Chondrocyte (in vitro differentiated cells): ENCODE data around the gene LGMN. TPM values are rescaled to one million over a fixed set of nuclear protein-coding genes. Genes with fewer than 3 reads are reported as not detected.

Source experiments
- DNase-seq: peaks from one replicate; pipeline ENCODE4 v3.0.0; 2021; ENCODE audit warnings: mixed read lengths, low spot score
- H3K27ac Mint-ChIP-seq: one replicate; pipeline ENCODE4 v1.8.0; 2021; ENCODE audit warnings: mild to moderate bottlenecking, moderate library complexity, mixed read lengths; ENCODE audit not compliant: unreplicated experiment
- H3K27me3 Mint-ChIP-seq: 2 replicates; pipeline ENCODE4 v1.8.0; 2021; ENCODE audit warnings: low read depth, mixed read lengths
- H3K36me3 Mint-ChIP-seq: 2 replicates; pipeline ENCODE4 v1.8.0; 2021; ENCODE audit warnings: low read depth, mixed read lengths
- H3K4me1 Mint-ChIP-seq: 2 replicates; pipeline ENCODE4 v1.8.0; 2021; ENCODE audit warnings: low read depth, mild to moderate bottlenecking, mixed read lengths
- H3K4me3 Mint-ChIP-seq: one replicate; pipeline ENCODE4 v1.8.0; 2021; ENCODE audit warnings: mild to moderate bottlenecking, moderate library complexity, mixed read lengths; ENCODE audit not compliant: unreplicated experiment
- H3K9me3 Mint-ChIP-seq: 2 replicates; pipeline ENCODE4 v1.8.0; 2021; ENCODE audit warnings: low read depth, mixed read lengths
- total RNA-seq: library from RNA; stranded (reverse); gene quantifications from 3 replicates; pipeline ENCODE4 v1.2.1, GENCODE V29; 2021
- TF ChIP-seq, protein P1 (sequence below): fragments of 200-600 bp; sonication (generic); IDR thresholded peaks from 2 replicates; pipeline ENCODE4 v1.5.0; 2021; ENCODE audit warnings: antibody characterized with exemption, mild to moderate bottlenecking, moderate library complexity

Gene LGMN
- total RNA-seq, 1 donor from 2014 or later = 134 TPM

DNA sequence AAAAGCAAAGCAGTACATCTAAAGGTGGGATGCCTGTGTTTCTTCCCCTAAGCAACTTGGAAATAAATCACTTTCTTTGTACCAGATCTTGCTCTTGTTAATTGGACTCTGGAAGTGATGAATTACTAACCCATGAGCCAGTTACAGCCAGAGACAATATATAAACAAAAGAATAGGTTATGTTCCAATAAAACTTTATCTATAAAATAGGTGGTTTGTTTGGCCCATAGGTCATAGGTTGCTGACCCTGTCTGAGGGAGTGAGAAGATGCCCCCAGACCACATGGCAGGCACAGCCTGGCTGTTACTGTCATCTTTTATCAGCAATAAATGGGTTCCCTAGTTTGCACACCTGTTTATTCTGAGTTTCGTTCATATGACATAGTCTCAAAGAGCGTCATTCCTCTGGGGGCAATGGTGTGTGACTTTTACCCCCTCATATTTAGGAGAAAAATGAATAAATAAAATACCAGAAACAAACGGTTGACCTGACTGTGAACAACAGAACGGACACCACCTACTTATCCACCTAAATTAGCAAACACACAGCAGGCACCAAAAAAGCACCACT is 10.7 kb downstream of the LGMN start:
- H3K27ac Mint-ChIP-seq = no peak overlapping the region
- peaks cover 17% of the 10 kb centered on the region for H3K4me1 Mint-ChIP-seq
- H3K9me3 Mint-ChIP-seq = peaks cover 3% of the 10 kb centered on the region
- H3K36me3 Mint-ChIP-seq = peaks cover 8% of the 10 kb centered on the region
- no peaks in the 10 kb centered on the region for H3K27me3 Mint-ChIP-seq
- DNase-seq = no peak
- H3K4me3 Mint-ChIP-seq = no peak overlapping the region
- TF ChIP-seq, protein P1, sequence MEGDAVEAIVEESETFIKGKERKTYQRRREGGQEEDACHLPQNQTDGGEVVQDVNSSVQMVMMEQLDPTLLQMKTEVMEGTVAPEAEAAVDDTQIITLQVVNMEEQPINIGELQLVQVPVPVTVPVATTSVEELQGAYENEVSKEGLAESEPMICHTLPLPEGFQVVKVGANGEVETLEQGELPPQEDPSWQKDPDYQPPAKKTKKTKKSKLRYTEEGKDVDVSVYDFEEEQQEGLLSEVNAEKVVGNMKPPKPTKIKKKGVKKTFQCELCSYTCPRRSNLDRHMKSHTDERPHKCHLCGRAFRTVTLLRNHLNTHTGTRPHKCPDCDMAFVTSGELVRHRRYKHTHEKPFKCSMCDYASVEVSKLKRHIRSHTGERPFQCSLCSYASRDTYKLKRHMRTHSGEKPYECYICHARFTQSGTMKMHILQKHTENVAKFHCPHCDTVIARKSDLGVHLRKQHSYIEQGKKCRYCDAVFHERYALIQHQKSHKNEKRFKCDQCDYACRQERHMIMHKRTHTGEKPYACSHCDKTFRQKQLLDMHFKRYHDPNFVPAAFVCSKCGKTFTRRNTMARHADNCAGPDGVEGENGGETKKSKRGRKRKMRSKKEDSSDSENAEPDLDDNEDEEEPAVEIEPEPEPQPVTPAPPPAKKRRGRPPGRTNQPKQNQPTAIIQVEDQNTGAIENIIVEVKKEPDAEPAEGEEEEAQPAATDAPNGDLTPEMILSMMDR = no peak

DNA sequence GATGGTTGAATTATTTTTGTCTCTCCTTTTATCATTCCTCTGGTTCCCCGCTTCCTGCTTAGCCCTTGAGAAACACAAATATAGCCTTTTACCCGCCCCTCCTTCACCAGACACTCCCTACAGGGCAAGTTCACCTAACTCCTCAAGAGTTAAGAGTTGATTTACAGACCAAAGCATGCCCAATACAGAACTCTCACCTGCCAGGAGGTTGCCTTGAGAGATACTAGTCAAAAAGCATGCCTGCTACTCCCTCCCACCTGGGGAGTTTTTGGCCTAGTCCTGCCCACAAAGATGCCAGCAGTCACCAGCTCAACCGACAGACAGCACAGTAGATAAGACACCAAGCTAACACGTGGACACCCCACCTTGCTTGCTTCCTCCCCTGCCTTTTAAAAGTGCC is 11.2 kb downstream of the LGMN start:
- DNase-seq = no peak
- H3K4me1 Mint-ChIP-seq = peaks cover 19% of the 10 kb centered on the region
- H3K36me3 Mint-ChIP-seq = peaks cover 13% of the 10 kb centered on the region
- peak overlapping the region; percentile 61 for H3K27ac Mint-ChIP-seq
- H3K4me3 Mint-ChIP-seq = no peak overlapping the region
- H3K27me3 Mint-ChIP-seq = no peaks in the 10 kb centered on the region
- TF ChIP-seq, protein P1 = no peak
- H3K9me3 Mint-ChIP-seq = peaks cover 3% of the 10 kb centered on the region

DNA sequence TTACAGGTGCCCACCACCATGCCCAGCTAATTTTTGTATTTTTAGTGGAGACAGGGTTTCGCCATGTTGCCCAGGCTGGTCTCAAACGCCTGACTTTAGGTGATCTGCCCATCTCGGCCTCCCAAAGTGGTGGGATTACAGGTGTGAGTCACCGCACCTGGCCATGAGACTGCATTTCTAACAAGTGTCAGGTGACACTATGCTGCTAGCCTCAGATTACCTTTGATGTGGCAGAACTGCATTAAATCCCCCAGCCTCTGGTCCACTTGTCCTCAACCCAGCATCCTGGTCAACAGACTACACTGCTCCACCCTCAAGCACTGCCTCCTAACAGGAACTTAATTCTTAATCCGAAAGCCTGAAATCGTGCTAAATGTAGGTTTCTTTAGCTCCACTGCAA is 13.1 kb downstream of the LGMN start:
- Mint-ChIP-seq H3K36me3 (peaks cover 21% of the 10 kb centered on the region), H3K27ac (no peak overlapping the region)
- TF ChIP-seq, protein P1 = no peak

GRCh38 chr14:92734618-92735017 is 13.8 kb downstream of the LGMN start:
- TF ChIP-seq, protein P1 = no peak
- Mint-ChIP-seq H3K36me3 (peaks cover 21% of the 10 kb centered on the region), H3K4me1 (peaks cover 24% of the 10 kb centered on the region), H3K27ac (no peak overlapping the region), H3K9me3 (peaks cover 7% of the 10 kb centered on the region), H3K4me3 (no peak overlapping the region), H3K27me3 (no peaks in the 10 kb centered on the region)
- DNase-seq = no peak

More for the DNA sequence above, 13.1 kb downstream of the LGMN start:
- DNase-seq = no peak
- H3K9me3 Mint-ChIP-seq = peaks cover 7% of the 10 kb centered on the region
- no peak overlapping the region for H3K4me3 Mint-ChIP-seq
- no peaks in the 10 kb centered on the region for H3K27me3 Mint-ChIP-seq
- H3K4me1 Mint-ChIP-seq = peaks cover 19% of the 10 kb centered on the region

DNA sequence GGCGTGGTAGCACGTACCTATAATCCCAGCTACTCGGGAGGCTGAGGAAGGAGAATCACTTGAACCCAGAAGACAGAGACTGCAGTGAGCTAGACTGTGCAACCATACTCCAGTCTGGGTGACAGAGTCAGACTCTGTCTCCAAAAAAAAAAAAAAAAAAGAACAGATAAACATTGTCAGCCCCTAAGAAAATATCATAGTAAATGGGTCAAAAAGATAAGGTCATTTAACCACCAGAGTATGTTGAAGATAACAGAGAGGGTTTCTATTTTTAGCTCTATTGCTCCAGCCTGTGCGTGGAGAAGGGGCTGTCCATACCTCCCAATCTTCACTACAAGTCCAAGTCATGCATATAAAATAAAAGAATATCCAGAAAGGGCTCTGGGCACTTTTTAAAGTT is 15.4 kb downstream of the LGMN start:
- Mint-ChIP-seq H3K27me3 (no peaks in the 10 kb centered on the region), H3K9me3 (peaks cover 4% of the 10 kb centered on the region), H3K4me3 (no peak overlapping the region), H3K27ac (no peak overlapping the region), H3K4me1 (peaks cover 26% of the 10 kb centered on the region), H3K36me3 (peaks cover 16% of the 10 kb centered on the region)
- no peak for DNase-seq
- TF ChIP-seq, protein P1 = no peak
